Activated CD4-positive, alpha-beta T cell treated with anti-CD3 and anti-CD28 coated beads, Interleukin-2, amount 10 ng/mL, durations not matched to agents 24 days and 14 days (primary cell): ENCODE measurements around the gene OTOG. TPM values are rescaled to one million over a fixed set of nuclear protein-coding genes. Genes with fewer than 3 reads are reported as not detected.

Experiments used
- DNase-seq: peaks from one replicate; pipeline ENCODE4 v3.0.0; 2022
- H3K27ac Mint-ChIP-seq: one replicate; pipeline ENCODE4 v1.8.0; 2022; ENCODE audit warnings: mild to moderate bottlenecking, mixed read lengths
- H3K27me3 Mint-ChIP-seq: one replicate; pipeline ENCODE4 v1.8.0; 2022; ENCODE audit warnings: mixed read lengths
- H3K36me3 Mint-ChIP-seq: one replicate; pipeline ENCODE4 v1.8.0; 2022; ENCODE audit warnings: low read depth, mild to moderate bottlenecking, mixed read lengths
- H3K4me1 Mint-ChIP-seq: one replicate; pipeline ENCODE4 v1.8.0; 2021; ENCODE audit warnings: mixed read lengths
- H3K4me3 Mint-ChIP-seq: one replicate; pipeline ENCODE4 v1.8.0; 2022; ENCODE audit warnings: mild to moderate bottlenecking, moderate library complexity, mixed read lengths
- H3K9me3 Mint-ChIP-seq: one replicate; pipeline ENCODE4 v1.8.0; 2021; ENCODE audit warnings: mixed read lengths
- intact Hi-C: fragments of 100-400 bp; cut with micrococcal nuclease; formaldehyde crosslinking; loops from one replicate; pipeline ENCODE4 v1.15.1; 2023
- total RNA-seq: library from RNA; stranded (reverse); gene quantifications from 2 replicates; pipeline ENCODE4 v1.2.3, GENCODE V29; 2022

OTOG gene
- total RNA-seq, 1 donor from 2014 or later, result not detected

DNA sequence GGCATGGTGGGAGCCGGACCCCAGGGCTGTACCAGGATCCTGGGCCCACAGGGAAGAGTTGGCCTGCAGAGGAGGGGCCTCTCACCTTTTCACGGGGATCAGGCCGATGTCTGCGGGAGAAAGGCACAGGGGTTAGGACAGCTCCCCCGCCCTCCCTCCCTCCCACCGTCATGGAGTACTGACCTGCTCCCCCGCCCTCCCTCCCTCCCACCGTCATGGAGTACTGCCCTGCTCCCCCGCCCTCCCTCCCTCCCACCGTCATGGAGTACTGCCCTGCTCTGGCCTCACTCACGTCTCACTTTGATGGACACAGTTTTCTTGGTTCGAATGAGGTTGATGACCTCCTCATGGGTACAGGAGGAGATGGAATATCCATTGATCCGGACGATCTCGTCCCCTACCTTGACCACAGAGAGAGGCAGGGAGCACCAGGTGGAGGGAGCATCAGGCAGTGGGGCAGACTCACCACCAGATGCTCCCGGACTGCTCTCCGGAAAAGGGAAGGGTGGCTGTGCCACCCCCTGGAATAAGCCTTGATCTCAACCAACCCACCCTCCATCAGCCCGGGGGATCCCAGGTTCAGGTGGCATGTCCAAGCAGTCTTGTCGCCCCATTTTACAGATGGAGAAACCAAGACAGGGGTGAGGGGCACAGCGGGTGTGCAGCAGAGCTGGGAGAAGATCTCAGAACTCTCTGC lies 20.0 kb upstream of the OTOG start:
- Mint-ChIP-seq H3K4me3 (no peak overlapping the region), H3K9me3 (no peaks in the 10 kb centered on the region), H3K36me3 (no peaks in the 10 kb centered on the region), H3K27ac (no peak overlapping the region), H3K4me1 (no peaks in the 10 kb centered on the region), H3K27me3 (peaks cover 11% of the 10 kb centered on the region)
- DNase-seq, result no peak
- intact Hi-C loops, result no loop called here

DNA sequence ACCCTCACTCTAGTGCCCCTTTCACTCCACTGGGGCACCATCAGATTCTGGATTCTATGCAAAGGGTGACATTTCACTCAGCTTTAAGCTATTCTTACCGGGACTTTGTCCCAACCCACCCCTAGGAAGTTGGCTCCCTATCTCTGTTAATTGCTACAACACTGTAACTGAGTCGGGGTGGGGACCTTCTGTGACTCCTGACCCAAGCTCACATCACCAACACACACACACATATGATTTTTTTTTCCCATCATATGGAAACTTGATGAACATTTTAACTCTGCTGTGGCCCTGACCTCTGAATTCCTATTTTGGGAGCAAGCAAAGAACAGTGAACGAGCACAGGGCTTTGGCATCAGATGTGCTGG lies 19.4 kb upstream of the OTOG start:
- Mint-ChIP-seq H3K36me3 (no peaks in the 10 kb centered on the region), H3K4me3 (no peak overlapping the region), H3K4me1 (no peaks in the 10 kb centered on the region), H3K9me3 (no peaks in the 10 kb centered on the region), H3K27me3 (peaks cover 11% of the 10 kb centered on the region), H3K27ac (no peak overlapping the region)
- intact Hi-C loops, result no loop called here
- DNase-seq, result no peak

DNA sequence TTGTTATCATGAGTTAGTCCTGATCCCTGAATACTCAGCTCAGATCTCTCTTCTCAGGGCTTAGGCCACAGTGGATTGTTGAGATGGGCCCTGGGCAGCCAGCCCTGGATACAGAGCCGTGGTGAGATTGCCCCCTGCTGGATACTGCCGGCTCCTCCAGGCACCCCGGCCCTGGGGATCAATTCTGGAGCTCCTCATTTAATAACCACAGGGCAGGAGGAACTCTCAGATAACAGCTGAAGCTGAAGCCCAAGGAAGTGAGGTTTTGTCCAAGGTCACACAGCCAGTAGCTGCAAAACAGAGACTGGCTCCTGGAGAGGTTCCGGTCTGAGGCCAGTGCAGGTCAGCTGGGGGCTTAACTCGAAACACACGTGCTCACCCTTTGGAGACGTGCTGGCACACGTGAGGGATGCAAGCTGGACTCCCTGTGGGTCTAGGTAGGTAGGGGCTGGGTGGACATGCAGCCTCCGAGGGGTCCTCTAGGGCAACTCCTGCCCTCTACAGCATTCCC lies 18.8 kb upstream of the OTOG start:
- no peak overlapping the region for H3K4me3 Mint-ChIP-seq
- no peaks in the 10 kb centered on the region for H3K9me3 Mint-ChIP-seq
- no peaks in the 10 kb centered on the region for H3K4me1 Mint-ChIP-seq
- H3K27me3 Mint-ChIP-seq, result peaks cover 11% of the 10 kb centered on the region
- no peak overlapping the region for H3K27ac Mint-ChIP-seq
- no peaks in the 10 kb centered on the region for H3K36me3 Mint-ChIP-seq
- intact Hi-C loops, result loop anchor here (1.0 kb wide), 2 partner anchors 144 to 298 kb away; no protein-coding TSS in a partner anchor
- DNase-seq, result peak; percentile 82

DNA sequence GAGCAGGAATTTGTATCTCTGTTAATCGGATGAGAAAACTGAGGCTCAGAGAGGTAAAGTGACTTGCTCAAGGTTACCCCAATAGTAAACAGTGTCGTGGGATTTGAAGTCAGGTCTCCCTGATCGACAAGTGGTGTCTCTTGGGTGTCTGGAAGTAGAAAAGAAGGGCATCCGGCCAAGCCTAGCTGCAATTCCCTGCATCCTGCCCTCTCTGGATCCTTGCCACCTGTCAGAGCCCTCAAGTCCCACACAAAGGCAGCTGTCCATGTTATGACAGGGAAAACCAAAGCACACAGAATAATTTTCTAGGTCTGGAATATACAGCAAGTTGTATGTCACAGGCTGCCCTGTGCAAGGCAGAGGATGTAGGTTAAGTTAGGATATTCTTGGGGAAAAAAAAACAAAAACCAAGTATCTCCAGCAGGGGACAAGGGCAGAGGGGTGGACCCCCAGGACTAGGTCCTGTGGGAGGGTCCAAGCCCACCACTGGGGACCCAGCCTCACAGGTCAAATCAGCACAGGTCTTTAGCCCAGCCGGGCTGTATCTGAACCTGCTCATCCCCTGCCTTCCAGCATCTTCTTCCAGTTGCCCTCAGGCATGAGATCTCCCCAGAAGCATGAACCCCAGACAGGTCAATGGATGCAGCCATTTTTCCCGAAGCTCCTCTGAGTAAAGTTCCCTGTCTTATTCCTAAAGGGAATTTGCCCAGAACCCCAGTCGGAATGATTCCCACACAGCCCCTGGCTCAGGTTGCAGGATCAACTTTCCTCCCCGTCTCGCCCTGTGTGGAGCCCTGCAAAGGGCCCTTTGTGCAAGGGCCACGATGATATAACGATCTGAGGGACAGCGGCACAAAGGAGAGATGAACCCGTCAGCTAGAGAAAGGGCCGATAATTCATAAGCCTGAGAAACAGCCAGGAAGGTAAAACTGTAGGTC lies 17.9 kb upstream of the OTOG start:
- H3K27me3 Mint-ChIP-seq, result peaks cover 11% of the 10 kb centered on the region
- H3K9me3 Mint-ChIP-seq, result no peaks in the 10 kb centered on the region
- DNase-seq, result no peak
- no peak overlapping the region for H3K4me3 Mint-ChIP-seq
- H3K4me1 Mint-ChIP-seq, result no peaks in the 10 kb centered on the region
- H3K27ac Mint-ChIP-seq, result no peak overlapping the region
- H3K36me3 Mint-ChIP-seq, result no peaks in the 10 kb centered on the region
- intact Hi-C loops, result loop anchor here (1.0 kb wide), 2 partner anchors 145 to 299 kb away; no protein-coding TSS in a partner anchor

DNA sequence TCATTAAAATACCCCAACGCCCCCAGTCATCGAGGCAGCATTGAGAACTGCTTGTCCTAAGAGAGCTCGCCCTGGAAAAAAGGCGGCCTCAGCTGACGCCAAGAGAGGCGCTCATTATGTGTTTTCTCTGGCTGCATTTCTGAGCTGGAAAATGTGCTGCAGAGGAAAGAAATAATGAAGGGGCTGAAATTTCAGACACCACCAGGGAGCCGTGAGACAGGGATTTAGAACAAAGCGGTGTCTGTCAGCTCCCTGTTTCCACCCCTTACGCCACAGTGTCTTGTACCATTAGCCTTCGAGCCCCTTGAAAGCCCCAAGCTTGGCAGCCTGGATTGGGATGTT lies 17.2 kb upstream of the OTOG start:
- Mint-ChIP-seq H3K27ac (no peak overlapping the region), H3K36me3 (no peaks in the 10 kb centered on the region), H3K9me3 (no peaks in the 10 kb centered on the region), H3K4me1 (no peaks in the 10 kb centered on the region), H3K27me3 (peaks cover 11% of the 10 kb centered on the region), H3K4me3 (no peak overlapping the region)
- DNase-seq, result no peak
- intact Hi-C loops, result no loop called here

DNA sequence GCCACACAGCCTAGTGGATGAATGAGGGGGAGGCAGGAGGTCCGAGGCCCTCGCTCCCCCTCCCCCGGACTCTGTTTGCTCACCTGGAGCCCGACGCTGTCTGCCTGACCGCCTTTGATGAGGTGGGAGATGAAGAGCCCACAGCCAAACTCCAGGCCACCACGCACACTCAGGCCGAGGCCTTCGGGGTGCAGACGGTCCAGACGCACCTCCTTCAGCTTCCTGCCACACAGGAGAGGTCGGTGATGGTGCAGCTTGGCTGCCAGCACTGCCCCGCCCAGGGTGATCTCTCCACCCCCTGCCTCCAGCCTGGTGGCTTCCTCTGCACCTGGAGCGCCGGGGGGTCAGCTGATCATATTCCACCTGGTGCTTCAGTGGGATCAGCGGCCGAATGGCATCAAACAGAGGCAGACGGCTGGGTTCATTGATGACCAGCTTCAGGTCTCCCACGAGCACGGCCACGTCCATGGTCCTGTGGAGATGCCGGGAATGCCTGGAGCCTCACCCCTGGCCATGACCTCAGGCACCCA lies 15.9 kb upstream of the OTOG start:
- H3K4me1 Mint-ChIP-seq, result no peaks in the 10 kb centered on the region

DNA sequence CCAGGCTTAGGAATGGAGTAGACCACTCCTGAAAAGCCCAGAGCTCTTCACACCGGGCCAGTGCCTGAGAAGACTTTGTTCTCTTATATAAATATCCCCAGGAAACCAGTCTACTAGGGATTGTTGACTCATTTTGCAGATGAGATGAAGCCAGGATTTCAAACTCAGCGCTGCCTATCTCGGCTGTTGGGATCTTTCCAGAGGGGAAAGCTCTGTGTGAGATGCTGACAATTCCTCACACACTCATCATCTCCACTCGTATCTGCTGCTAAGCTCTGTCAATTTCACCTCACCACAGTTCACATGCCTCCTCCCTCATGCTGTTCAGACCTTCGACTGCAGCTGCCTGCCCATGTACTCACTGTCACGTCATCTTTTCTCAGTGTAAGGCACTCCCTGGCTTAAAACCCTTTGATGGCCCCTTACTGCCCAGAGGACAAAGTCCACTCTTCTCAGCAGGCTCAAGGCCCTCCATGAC lies 15.4 kb upstream of the OTOG start:
- no peak for DNase-seq
- peaks cover 17% of the 10 kb centered on the region for H3K27me3 Mint-ChIP-seq
- no peaks in the 10 kb centered on the region for H3K36me3 Mint-ChIP-seq
- no peaks in the 10 kb centered on the region for H3K9me3 Mint-ChIP-seq
- intact Hi-C loops, result no loop called here
- no peak overlapping the region for H3K27ac Mint-ChIP-seq
- no peaks in the 10 kb centered on the region for H3K4me1 Mint-ChIP-seq
- no peak overlapping the region for H3K4me3 Mint-ChIP-seq

More for the DNA sequence above, 15.9 kb upstream of the OTOG start:
- Mint-ChIP-seq H3K4me3 (no peak overlapping the region), H3K27me3 (peaks cover 15% of the 10 kb centered on the region), H3K27ac (no peak overlapping the region), H3K9me3 (no peaks in the 10 kb centered on the region), H3K36me3 (no peaks in the 10 kb centered on the region)
- DNase-seq, result no peak
- intact Hi-C loops, result no loop called here

DNA sequence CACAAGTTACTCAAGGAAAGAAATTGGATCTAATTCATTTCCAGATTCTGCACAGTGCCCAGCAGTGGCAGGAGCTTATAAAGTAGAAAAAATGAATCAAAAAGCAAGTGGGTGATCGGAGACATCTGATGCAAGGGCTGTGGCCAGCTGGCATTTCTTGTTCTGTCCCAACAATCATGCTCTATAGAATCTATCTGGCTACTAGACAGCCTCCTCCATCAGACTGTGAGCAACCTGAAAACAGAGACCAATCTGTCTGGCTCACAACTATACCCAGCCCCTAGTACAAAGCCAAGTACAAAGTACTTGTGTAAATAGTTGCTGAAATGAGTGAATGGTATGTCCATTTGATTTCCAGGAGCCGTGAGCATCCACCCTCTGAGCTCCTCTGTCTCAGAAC lies 14.3 kb upstream of the OTOG start:
- Mint-ChIP-seq H3K4me1 (no peaks in the 10 kb centered on the region), H3K36me3 (no peaks in the 10 kb centered on the region), H3K4me3 (no peak overlapping the region), H3K9me3 (no peaks in the 10 kb centered on the region), H3K27me3 (peaks cover 23% of the 10 kb centered on the region), H3K27ac (no peak overlapping the region)
- no peak for DNase-seq
- intact Hi-C loops, result no loop called here

DNA sequence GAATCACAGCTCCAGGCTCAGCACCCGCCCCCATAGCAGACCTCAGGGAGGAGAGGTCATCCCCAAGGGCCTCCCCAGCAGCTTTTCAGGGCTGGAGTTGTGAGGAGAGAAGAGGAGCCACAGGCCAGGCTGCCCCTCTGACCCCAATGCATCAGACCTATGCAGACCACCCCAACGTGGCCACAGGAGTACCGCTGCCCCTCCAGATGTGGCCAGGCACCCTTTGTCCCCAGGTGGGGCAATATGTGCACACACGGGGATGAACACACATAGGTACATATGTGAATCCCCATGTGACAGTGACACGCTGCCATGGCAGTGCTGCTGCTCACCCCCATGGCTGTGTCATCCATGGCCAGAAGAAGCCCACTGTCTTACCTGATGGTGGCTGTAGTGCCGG lies 13.7 kb upstream of the OTOG start:
- H3K4me1 Mint-ChIP-seq, result no peaks in the 10 kb centered on the region
- no peaks in the 10 kb centered on the region for H3K9me3 Mint-ChIP-seq
- H3K27ac Mint-ChIP-seq, result no peak overlapping the region
- no peak for DNase-seq
- H3K27me3 Mint-ChIP-seq, result peaks cover 23% of the 10 kb centered on the region
- no peaks in the 10 kb centered on the region for H3K36me3 Mint-ChIP-seq
- intact Hi-C loops, result no loop called here
- no peak overlapping the region for H3K4me3 Mint-ChIP-seq

DNA sequence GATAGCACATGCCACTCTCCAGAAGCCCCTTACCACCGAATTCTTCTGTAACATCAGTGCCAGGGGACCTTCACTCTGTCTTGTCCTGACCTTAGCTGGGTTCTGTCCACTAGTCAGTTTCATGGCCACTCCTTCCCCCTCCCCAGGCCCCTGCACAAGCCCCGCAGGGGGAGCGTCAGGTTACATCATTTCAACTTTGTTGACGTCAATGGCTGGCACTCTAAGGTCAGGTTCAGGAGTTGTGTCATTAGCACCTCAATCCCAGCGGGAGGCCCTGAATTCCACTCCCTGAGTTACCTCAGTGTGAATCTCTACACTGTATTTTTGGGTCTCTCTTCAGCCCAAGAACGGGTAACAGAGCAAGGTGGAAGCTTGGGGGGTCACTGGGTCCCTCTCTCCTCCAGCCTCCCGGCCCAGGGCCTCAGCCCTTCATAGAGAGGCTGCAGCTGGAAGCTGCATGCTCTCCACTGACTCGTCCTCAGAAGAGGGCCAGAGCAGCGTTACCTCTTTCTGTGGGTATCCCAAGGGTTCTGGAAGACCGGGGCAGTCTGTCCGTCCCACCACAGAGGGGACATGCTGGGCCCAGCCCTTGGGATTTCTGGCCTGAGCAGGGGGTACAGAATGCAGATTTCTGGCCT lies 13.2 kb upstream of the OTOG start:
- H3K27me3 Mint-ChIP-seq, result peaks cover 23% of the 10 kb centered on the region
- no peak for DNase-seq

DNA sequence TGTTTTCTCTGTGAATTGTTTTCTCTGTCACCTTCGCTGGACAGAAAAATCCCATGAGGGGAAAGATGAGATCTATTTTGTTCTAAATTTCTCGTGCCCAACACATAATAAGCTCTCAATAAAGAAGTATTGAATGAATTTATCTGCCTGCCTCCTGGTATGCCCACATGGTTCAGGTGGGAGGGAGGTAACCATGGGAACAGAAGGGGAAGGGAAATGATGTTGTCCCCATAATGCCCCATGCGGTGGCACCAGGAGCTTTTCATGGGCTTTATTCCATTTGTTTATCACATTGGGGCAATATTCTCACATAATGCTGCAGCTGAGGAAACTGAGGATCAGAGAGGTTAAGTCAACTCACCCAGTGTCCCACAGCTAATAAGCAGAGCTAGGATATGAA lies 11.6 kb upstream of the OTOG start:
- no peak overlapping the region for H3K4me3 Mint-ChIP-seq
- no peak overlapping the region for H3K27ac Mint-ChIP-seq
- no peaks in the 10 kb centered on the region for H3K9me3 Mint-ChIP-seq
- no peaks in the 10 kb centered on the region for H3K36me3 Mint-ChIP-seq
- DNase-seq, result no peak
- intact Hi-C loops, result no loop called here
- H3K4me1 Mint-ChIP-seq, result no peaks in the 10 kb centered on the region
- H3K27me3 Mint-ChIP-seq, result peaks cover 23% of the 10 kb centered on the region

More for the DNA sequence above, 13.2 kb upstream of the OTOG start:
- Mint-ChIP-seq H3K36me3 (no peaks in the 10 kb centered on the region), H3K9me3 (no peaks in the 10 kb centered on the region), H3K4me1 (no peaks in the 10 kb centered on the region), H3K27ac (no peak overlapping the region), H3K4me3 (no peak overlapping the region)
- intact Hi-C loops, result no loop called here

DNA sequence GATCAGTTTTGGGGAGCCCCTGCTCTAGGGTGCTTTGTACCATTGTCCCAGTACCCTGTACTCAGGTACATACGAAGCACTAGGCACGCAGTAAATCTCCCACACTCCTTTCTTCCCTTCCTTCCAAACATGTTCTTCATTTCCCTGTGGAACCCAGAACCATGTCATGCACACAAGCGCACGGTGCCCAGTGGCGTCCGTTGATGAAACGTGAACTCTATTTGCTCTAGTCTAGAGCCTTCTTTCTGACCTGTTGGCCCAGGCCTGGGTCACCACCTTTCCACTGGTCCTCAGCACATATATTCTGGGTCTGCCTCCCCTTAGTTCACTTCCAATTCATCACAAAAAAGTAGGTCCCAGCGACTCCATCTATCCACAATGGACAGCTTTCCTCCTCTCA lies 9.8 kb upstream of the OTOG start:
- Mint-ChIP-seq H3K9me3 (no peaks in the 10 kb centered on the region), H3K4me1 (no peaks in the 10 kb centered on the region), H3K4me3 (no peak overlapping the region), H3K36me3 (no peaks in the 10 kb centered on the region), H3K27me3 (peaks cover 24% of the 10 kb centered on the region), H3K27ac (no peak overlapping the region)
- intact Hi-C loops, result no loop called here
- DNase-seq, result no peak

DNA sequence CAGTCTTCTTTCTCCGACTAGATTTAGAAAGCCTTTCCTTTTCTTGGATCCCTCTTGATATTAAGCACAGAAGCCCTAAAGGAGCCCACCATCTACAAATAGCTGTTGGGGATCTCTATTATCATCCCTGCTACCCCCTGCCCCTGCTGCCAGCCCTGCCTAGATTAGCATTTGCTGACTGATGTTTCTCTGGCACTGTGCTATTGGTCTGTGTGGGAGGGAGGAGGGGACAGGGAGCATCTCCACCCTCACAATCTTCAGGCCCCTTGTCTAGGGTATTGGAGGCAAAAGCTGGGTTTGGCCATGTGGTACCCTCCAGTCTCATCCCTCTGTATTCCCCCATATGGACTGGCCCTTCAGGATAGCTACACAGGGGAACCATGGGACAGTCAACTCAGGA lies 9.0 kb upstream of the OTOG start:
- Mint-ChIP-seq H3K9me3 (no peaks in the 10 kb centered on the region), H3K36me3 (no peaks in the 10 kb centered on the region), H3K4me1 (no peaks in the 10 kb centered on the region), H3K27ac (no peak overlapping the region), H3K4me3 (no peak overlapping the region), H3K27me3 (peaks cover 28% of the 10 kb centered on the region)
- DNase-seq, result no peak
- intact Hi-C loops, result no loop called here

DNA sequence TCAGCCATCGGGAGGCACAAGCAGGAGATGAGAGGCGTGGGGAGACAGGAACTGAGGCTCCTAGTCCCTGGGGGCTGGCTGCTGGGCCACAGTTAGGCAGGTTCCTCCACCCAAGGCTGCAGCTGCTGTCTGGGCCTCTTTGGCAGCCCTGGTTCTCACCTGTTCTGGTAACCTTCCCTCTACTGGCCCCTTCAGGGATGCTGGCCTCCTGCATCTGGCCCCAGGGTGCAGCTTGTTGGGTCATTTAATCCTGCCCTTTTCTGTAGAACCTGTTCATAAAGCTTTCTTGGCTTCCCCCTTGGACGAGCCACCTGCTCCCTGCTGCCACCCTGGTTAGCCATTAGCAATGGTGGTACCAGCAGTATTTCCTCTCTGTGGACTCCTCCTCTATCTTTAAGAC lies 8.3 kb upstream of the OTOG start:
- Mint-ChIP-seq H3K4me1 (no peaks in the 10 kb centered on the region), H3K9me3 (no peaks in the 10 kb centered on the region), H3K36me3 (no peaks in the 10 kb centered on the region), H3K27me3 (peaks cover 31% of the 10 kb centered on the region), H3K4me3 (no peak overlapping the region), H3K27ac (no peak overlapping the region)
- intact Hi-C loops, result no loop called here
- DNase-seq, result no peak
